Coronary artery (tissue), 2 donors: ENCODE measurements around the gene CLCN7.

ENCODE experiments used
- DNase-seq: peaks from one replicate; pipeline ENCODE4 v3.0.0-alpha.2; 2017; ENCODE audit warnings: low spot score
- H3K27ac ChIP-seq, 2 donors: fragments of 200-600 bp; sonication (generic); one replicate each; pipeline ENCODE4 v1.5.1; 2016 to 2019
- H3K4me3 ChIP-seq: fragments of 200-600 bp; sonication (generic); 2 replicates; pipeline ENCODE4 v1.5.1; 2016; ENCODE audit warnings: mild to moderate bottlenecking, moderate library complexity
- TF ChIP-seq, protein P1 (sequence below): fragments of 200-600 bp; sonication (generic); IDR thresholded peaks from one replicate; pipeline ENCODE4 v1.5.1; 2019; ENCODE audit warnings: antibody characterized with exemption

Gene CLCN7

DNA sequence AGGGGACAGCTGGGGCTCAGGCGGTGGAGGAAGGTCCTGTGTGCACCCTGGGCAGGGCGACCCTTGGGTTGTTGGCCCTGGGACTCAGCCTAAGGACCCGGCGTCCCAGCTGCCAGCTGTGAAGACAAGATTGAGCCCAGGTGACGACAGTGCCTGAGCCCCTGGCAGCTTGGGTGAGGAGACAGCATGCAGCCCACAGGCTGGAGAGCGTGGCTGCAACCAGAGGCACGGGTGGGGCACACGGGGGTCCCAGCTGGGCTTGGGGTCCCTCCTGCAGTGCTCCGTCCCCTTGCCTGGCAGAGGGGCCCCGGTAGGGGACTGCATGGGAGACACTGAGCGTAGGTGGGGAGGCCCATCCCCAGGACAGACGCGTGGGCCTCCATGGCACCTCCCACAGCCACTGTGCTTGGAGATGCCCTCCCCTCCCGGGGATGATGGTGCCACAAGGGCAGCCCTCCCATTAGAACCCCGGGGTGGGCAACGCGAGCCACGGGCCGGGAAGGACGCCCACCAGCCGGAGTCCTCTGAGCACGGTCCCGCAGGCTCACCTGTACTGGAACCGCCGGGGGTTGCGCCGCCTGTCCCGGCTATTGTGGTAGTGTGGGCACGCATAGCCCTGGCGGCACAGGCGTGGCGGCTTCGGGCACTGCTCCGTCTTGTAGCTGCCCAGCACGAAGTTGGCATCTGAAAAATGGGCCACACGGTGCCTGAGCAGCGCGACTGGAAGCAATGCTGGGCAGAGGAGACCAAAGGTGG lies 75.8 kb downstream of the CLCN7 start:
- H3K27ac ChIP-seq: no peak overlapping the region
- TF ChIP-seq, protein P1, sequence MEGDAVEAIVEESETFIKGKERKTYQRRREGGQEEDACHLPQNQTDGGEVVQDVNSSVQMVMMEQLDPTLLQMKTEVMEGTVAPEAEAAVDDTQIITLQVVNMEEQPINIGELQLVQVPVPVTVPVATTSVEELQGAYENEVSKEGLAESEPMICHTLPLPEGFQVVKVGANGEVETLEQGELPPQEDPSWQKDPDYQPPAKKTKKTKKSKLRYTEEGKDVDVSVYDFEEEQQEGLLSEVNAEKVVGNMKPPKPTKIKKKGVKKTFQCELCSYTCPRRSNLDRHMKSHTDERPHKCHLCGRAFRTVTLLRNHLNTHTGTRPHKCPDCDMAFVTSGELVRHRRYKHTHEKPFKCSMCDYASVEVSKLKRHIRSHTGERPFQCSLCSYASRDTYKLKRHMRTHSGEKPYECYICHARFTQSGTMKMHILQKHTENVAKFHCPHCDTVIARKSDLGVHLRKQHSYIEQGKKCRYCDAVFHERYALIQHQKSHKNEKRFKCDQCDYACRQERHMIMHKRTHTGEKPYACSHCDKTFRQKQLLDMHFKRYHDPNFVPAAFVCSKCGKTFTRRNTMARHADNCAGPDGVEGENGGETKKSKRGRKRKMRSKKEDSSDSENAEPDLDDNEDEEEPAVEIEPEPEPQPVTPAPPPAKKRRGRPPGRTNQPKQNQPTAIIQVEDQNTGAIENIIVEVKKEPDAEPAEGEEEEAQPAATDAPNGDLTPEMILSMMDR: no peak
- DNase-seq: no peak
- H3K4me3 ChIP-seq: no peak overlapping the region

DNA sequence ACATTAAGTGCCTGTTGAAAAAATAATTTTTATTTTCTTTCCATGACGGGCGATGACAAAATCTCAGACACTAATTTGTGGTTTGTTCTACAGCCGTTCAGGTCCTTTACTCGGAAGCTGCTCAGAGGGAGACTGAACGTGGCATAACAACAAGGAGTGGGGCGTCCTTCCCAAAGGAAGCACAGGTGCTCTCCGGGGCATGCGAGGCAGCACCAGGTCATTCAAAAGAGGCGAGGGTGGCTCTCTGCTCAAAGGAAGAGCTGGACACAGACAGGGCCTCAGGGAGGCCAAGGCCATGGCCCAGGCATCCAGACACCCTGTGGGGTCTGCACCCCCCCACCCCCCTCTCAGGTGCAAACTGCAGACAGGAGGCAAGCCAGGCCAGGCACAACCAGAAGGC lies 76.5 kb downstream of the CLCN7 start:
- no peak overlapping the region for H3K27ac ChIP-seq
- no peak for DNase-seq
- no peak overlapping the region for H3K4me3 ChIP-seq
- TF ChIP-seq, protein P1: no peak

DNA sequence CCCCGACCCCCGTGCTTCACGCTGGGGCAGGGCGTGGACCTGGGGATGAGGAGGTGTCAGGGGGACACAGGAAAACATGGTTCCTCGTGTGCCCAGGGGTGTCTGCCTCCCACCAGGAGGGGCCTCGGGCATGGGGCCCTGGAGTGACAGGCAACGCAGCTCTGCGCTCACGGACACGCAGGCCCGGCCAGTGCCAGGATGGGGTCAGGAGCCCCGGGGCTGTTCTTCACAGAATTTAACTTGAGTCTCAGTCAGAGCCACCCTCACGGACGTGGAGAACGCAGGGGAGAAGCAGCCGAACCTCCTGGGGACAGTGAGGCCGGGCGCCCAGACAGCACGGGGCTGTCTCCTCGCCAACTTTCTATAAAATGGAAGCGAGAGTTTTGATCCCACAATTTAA lies 77.0 kb downstream of the CLCN7 start:
- TF ChIP-seq, protein P1: no peak
- Histone ChIP-seq H3K4me3 (no peak overlapping the region), H3K27ac (no peak overlapping the region)
- DNase-seq: no peak

DNA sequence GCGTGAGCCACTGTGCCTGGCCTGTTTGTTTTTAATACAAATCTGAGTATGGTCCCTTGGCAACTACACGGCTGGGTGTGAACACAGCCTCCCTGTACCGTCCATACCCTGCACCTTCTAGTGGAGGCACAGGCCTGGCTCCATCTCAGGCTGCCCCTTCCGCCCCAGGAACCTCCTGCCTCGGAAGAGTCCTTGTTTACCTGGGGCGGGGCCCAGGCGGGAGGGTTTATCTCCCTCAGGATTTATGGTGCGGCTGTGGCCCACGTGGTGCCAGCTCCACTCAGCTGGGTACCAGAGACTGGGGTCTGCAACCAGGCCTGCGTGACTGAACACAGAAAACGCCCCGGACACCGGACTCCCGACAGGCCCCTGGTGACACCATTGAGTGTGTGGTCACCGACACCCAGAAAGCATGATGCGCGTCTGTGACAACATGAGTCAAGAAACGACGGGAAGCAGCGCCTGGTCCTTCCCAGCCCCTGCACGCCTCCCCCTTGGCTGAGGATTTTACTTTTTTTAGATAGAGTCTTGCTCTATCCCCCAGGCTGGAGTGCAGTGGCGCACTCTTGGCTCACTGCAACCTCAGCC lies 79.3 kb downstream of the CLCN7 start:
- Histone ChIP-seq H3K27ac (no peak overlapping the region), H3K4me3 (no peak overlapping the region)
- DNase-seq: no peak
- TF ChIP-seq, protein P1: no peak
